Endothelial cell of umbilical vein (primary cell): ENCODE data around the gene GGN. TPM values are rescaled to one million over a fixed set of nuclear protein-coding genes. Genes with fewer than 3 reads are reported as not detected.

Experiments
- BruUV-seq: library from RNA; stranded (reverse); fragments of 400-500 nt; replicated peaks from 2 replicates; lab custom pipeline; 2021; lab: Mats Ljungman, UMichigan
- CTCF ChIA-PET: fragments of 300-600, 350-600 bp; sonication (Branson Sonifier 250); formaldehyde crosslinking; loops from one replicate; lab custom pipeline; 2021; ENCODE audit warnings: antibody characterized with exemption, inconsistent platforms; lab: Charles Lee
- POLR2A ChIA-PET: fragments of 300-600, 350-600 bp; sonication (Branson Sonifier 250); formaldehyde crosslinking; loops from one replicate; lab custom pipeline; 2021; ENCODE audit warnings: antibody characterized with exemption, inconsistent platforms; lab: Charles Lee
- DNase-seq: peaks from one replicate; pipeline ENCODE4 v3.0.0-alpha.2; 2011; ENCODE audit warnings: low read depth, low spot score
- FAIRE-seq: peaks from 2 replicates; lab custom pipeline; 2011; peaks lifted over from hg19 to GRCh38; lab: Jason Lieb, UNC
- H2AFZ ChIP-seq: 2 replicates; pipeline ENCODE4 v1.6.0; 2012; ENCODE audit warnings: low read depth, low read length, control low read depth, inconsistent platforms
- H3K27ac ChIP-seq: 2 replicates; pipeline ENCODE4 v1.5.1; 2011; ENCODE audit warnings: low read depth, mild to moderate bottlenecking, control low read depth, low read length, moderate library complexity; ENCODE audit not compliant: insufficient read depth
- H3K27me3 ChIP-seq, 2 experiments: 2 replicates each; pipeline versions ENCODE4 v1.6.0 to v1.6.1; 2011; ENCODE audit warnings: low read length in 2 of 2, mixed read lengths in 1 of 2; ENCODE audit not compliant: control insufficient read depth in 2 of 2, insufficient read depth in 2 of 2
- H3K36me3 ChIP-seq, 2 experiments: 2 replicates in 1 of 2; 3 replicates in 1 of 2; pipeline ENCODE4 v1.5.1; 2011; ENCODE audit warnings: low read length in 2 of 2, mild to moderate bottlenecking in 1 of 2, moderate library complexity in 1 of 2; ENCODE audit not compliant: control insufficient read depth in 2 of 2, insufficient read depth in 2 of 2; ENCODE audit errors: extremely low read depth in 1 of 2
- H3K4me1 ChIP-seq: 3 replicates; pipeline ENCODE4 v1.5.1; 2011; ENCODE audit warnings: mild to moderate bottlenecking, low read length; ENCODE audit not compliant: control insufficient read depth, insufficient read depth; ENCODE audit errors: extremely low read depth
- H3K4me2 ChIP-seq: 2 replicates; pipeline ENCODE4 v1.6.1; 2011; ENCODE audit warnings: low read length, control low read depth, mixed read lengths; ENCODE audit not compliant: insufficient read depth
- H3K4me3 ChIP-seq, 3 experiments: fragments of 200-600 bp in 1 of 3; sonication (generic), shearing (Covaris generic) in 1 of 3; replicated peaks in 1 of 3; 2 replicates each; pipeline ENCODE4 v1.5.1; 2011 to 2016; ENCODE audit warnings: control low read depth in 3 of 3, low read length in 3 of 3, mild to moderate bottlenecking in 2 of 3, inconsistent platforms in 1 of 3, low read depth in 1 of 3, moderate library complexity in 1 of 3; ENCODE audit not compliant: insufficient read depth in 1 of 3
- H3K79me2 ChIP-seq: 2 replicates; pipeline ENCODE4 v1.6.0; 2012; ENCODE audit warnings: low read length, inconsistent platforms; ENCODE audit not compliant: control insufficient read depth, insufficient read depth
- H3K9ac ChIP-seq: replicated peaks from 2 replicates; pipeline ENCODE3; 2011; ENCODE audit warnings: low read length, control low read depth; ENCODE audit not compliant: insufficient read depth; ENCODE audit errors: extremely low read depth
- H3K9me1 ChIP-seq: replicated peaks from 3 replicates; pipeline ENCODE4 v1.6.0; 2011; ENCODE audit warnings: mild to moderate bottlenecking, low read length; ENCODE audit not compliant: control insufficient read depth, insufficient read depth; ENCODE audit errors: extremely low read depth
- H3K9me3 ChIP-seq: replicated peaks from 2 replicates; pipeline ENCODE4 v1.5.1; 2012; ENCODE audit warnings: low read length, inconsistent platforms; ENCODE audit not compliant: control insufficient read depth, insufficient read depth
- H4K20me1 ChIP-seq: replicated peaks from 2 replicates; pipeline ENCODE3; 2011; ENCODE audit warnings: mild to moderate bottlenecking, low read length; ENCODE audit not compliant: control insufficient read depth, insufficient read depth; ENCODE audit errors: extremely low read depth
- CTCF ChIP-seq, 2 donors: IDR thresholded peaks; 1 replicate in 1 of 2; 2 replicates in 1 of 2; pipeline ENCODE4 v1.5.1; 2011; ENCODE audit warnings: low read length in 2 of 2, mild to moderate bottlenecking in 2 of 2, moderate library complexity in 2 of 2, control low read depth in 1 of 2, inconsistent platforms in 1 of 2, low read depth in 1 of 2; ENCODE audit not compliant: insufficient read depth in 1 of 2; ENCODE audit errors: extremely low read depth in 1 of 2
- EZH2 ChIP-seq: IDR thresholded peaks from 2 replicates; pipeline ENCODE4 v1.6.1; 2012; ENCODE audit warnings: borderline replicate concordance, low read depth, mild to moderate bottlenecking, moderate library complexity, low read length, inconsistent platforms; ENCODE audit not compliant: severe bottlenecking
- FOS ChIP-seq: IDR thresholded peaks from 2 replicates; pipeline ENCODE4 v1.6.1; 2011; ENCODE audit warnings: mild to moderate bottlenecking, low read length, moderate library complexity, borderline replicate concordance; ENCODE audit not compliant: insufficient read depth
- GATA2 ChIP-seq: IDR thresholded peaks from 2 replicates; pipeline ENCODE4 v1.7.0; 2011; ENCODE audit warnings: low read depth, mild to moderate bottlenecking, moderate library complexity, mixed read lengths, low read length; ENCODE audit not compliant: insufficient read length, insufficient read depth
- JUN ChIP-seq: IDR thresholded peaks from 2 replicates; pipeline ENCODE4 v1.6.1; 2011; ENCODE audit warnings: borderline replicate concordance, low read depth; ENCODE audit not compliant: insufficient read length, insufficient read depth
- MAX ChIP-seq: IDR thresholded peaks from 2 replicates; pipeline ENCODE4 v1.6.1; 2011; ENCODE audit not compliant: insufficient read depth, insufficient read length
- MYC ChIP-seq: IDR thresholded peaks from one replicate; pipeline ENCODE4 v1.6.1; 2011; ENCODE audit warnings: mild to moderate bottlenecking, low read depth, low read length
- POLR2A ChIP-seq: IDR thresholded peaks from 2 replicates; pipeline ENCODE4 v1.6.1; 2012; ENCODE audit warnings: low read depth, mild to moderate bottlenecking, control low read depth, low read length
- POLR2AphosphoS5 ChIP-seq: IDR thresholded peaks from 2 replicates; pipeline ENCODE4 v1.6.1; 2012; ENCODE audit warnings: low read depth, mild to moderate bottlenecking, control low read depth, low read length, moderate library complexity; ENCODE audit not compliant: insufficient read depth
- dilution Hi-C: fragments of 300-500 bp; cut with MboI; formaldehyde crosslinking; loops from one replicate; pipeline ENCODE4 v1.15.0; 2019; ENCODE audit warnings: low sequenced_read_pairs; ENCODE audit not compliant: extremely low pct_ligation_motif_present
- intact Hi-C: fragments of 100-400 bp; cut with micrococcal nuclease; formaldehyde crosslinking; loops from one replicate; pipeline ENCODE4 v1.10.0; 2022
- polyA plus RNA-seq, 4 experiments: library from polyadenylated mRNA; depleted of rRNA in 3 of 4; stranded (reverse) in 3 of 4; unstranded in 1 of 4; fragments of >200 nt; gene quantifications; 2 replicates each; pipeline versions ENCODE4 v1.2.1 to v1.2.3, GENCODE V29; 2011 to 2012; ENCODE audit warnings: missing spikeins in 1 of 4
- total RNA-seq: library from RNA; stranded (reverse); gene quantifications from 2 replicates; pipeline ENCODE4 v1.2.3, GENCODE V29; 2021

The GGN gene
- total and polyA plus RNA-seq, 2 donors (not counting 3 experiments of a cell fraction or from before 2014, with no cell fraction given), result 0.39 to 0.88 TPM

GRCh38 chr19:38373907-38374331 lies 13.9 kb downstream of the GGN start:
- no peaks in the 10 kb centered on the region for H4K20me1 ChIP-seq
- intact Hi-C loops, result loop anchor here (1.0 to 2.0 kb wide), 5 partner anchors 12 to 130 kb away; partner anchors contain the start of genes CATSPERG, FAM98C, GGN and SPRED3
- no peak for TF ChIP-seq GATA2
- TF ChIP-seq MAX, result no peak
- no peak for TF ChIP-seq CTCF (IDR thresholded peaks at IDR 0.05; ENCODE audit: extremely low read depth in 1 of 2, insufficient read depth in 1 of 2, low read depth in 1 of 2, low read length in 2 of 2)
- TF ChIP-seq POLR2A, result no peak
- TF ChIP-seq MYC, result no peak
- TF ChIP-seq FOS, result no peak
- no peak for TF ChIP-seq POLR2AphosphoS5
- no peak for TF ChIP-seq JUN
- TF ChIP-seq EZH2, result no peak
- FAIRE-seq (no peak), DNase-seq (no peak)
- dilution Hi-C loops, result no loop called here
- H3K27ac ChIP-seq, result peak overlapping the region; percentile 54
- H3K27me3 ChIP-seq, result peaks cover 4 to 6% of the 10 kb centered on the region in 2 experiments
- CTCF ChIA-PET, result interaction anchor here (0.6 to 1.8 kb wide), 19 partner anchors 11 to 557 kb away, joined by 3 to 20 read pairs (median 4); partner anchors contain the start of genes CATSPERG, FAM98C, GGN and MRPS12
- no peaks in the 10 kb centered on the region for H3K9me3 ChIP-seq
- peak overlapping the region; percentile 98 for H2AFZ ChIP-seq
- H3K4me2 ChIP-seq, result peak overlapping the region; percentile 86
- peak overlapping the region; percentile 24 to 61 (median 46) for H3K4me3 ChIP-seq
- H3K4me1 ChIP-seq, result peaks cover 14% of the 10 kb centered on the region
- H3K79me2 ChIP-seq, result peaks cover 27% of the 10 kb centered on the region
- BruUV-seq, result TSS peak; percentile 69
- H3K36me3 ChIP-seq, result peaks cover 0 to 9% of the 10 kb centered on the region in 2 experiments
- H3K9me1 ChIP-seq, result no peaks in the 10 kb centered on the region
- POLR2A ChIA-PET, result interaction anchor here (0.9 to 1.9 kb wide), 5 partner anchors 12 to 38 kb away, joined by 3 to 39 read pairs (median 9); partner anchors contain the start of genes CATSPERG, FAM98C, GGN and SPRED3
- H3K9ac ChIP-seq, result peak overlapping the region; percentile 59
